Measurements from ENCODE around the gene USP12. TPM values are rescaled to one million over a fixed set of nuclear protein-coding genes. Genes with fewer than 3 reads are reported as not detected.

USP12 gene
- total RNA-seq, 2 experiments from 2014 or later, result 9.9 to 27.6 TPM

DNA sequence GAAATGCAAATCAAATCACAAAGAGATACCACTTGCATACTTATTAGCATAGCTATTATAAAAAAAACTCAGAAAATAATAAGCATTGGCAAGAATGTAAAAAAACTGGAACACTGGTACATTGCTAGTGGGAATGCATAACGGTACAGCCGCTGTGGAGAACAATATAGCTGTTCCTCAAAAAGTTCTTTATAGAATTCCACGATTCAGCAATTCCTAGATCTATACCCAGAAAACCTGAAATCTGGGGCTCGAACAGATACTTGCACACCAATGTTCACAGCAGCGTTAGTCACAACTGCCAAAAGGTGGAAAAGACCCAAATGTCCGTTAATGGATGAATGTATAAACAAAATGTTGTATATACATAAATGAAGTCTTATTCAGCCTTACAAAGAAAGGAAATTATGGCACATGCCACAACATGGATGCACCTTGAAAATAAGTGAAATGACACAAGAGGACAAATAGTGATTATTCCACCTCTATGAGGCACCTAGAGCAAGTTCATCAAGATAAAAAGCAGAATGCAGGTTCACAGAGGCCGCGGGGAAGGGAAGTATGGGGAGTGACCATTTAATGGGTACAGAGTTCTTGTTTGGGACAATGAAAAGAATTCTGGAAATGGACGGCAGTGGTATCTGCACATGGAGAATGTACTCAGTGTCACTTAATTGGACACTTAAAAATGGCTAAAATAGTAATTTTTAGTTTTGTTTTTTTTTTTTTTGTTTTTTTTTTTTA lies 107.2 kb downstream of the USP12 start:
- intact Hi-C loops (cut with micrococcal nuclease; ENCODE audit: unreplicated experiment), result no loop called here
- Histone ChIP-seq H3K9me3 (ENCODE audit: low read length) (peaks cover 6% of the 10 kb centered on the region; the same call in 1 of the 2 replicates), H4K20me1 (ENCODE audit: insufficient read depth, low read length) (no peaks in the 10 kb centered on the region), H3K36me3 (ENCODE audit: insufficient read depth, low read length) (no peaks in the 10 kb centered on the region), H2AFZ (ENCODE audit: low read length) (no peak overlapping the region), H3K9me2 (ENCODE audit: insufficient read depth, low read length) (no peaks in the 10 kb centered on the region), H3K4me1 (ENCODE audit: insufficient read depth, low read length, poor library complexity, severe bottlenecking) (no peaks in the 10 kb centered on the region), H3K4me3 (ENCODE audit: low read depth, low read length, poor library complexity, severe bottlenecking) (no peak overlapping the region), H3K4me2 (ENCODE audit: low read length) (no peak overlapping the region), H3K27ac (ENCODE audit: low read depth, low read length, poor library complexity, severe bottlenecking) (no peak overlapping the region), H3K79me2 (ENCODE audit: insufficient read depth, low read depth, low read length) (no peaks in the 10 kb centered on the region)
- ChIA-PET CTCF (ENCODE audit: unreplicated experiment) (no interaction called here), POLR2A (no interaction called here)
- TF ChIP-seq, protein P1, sequence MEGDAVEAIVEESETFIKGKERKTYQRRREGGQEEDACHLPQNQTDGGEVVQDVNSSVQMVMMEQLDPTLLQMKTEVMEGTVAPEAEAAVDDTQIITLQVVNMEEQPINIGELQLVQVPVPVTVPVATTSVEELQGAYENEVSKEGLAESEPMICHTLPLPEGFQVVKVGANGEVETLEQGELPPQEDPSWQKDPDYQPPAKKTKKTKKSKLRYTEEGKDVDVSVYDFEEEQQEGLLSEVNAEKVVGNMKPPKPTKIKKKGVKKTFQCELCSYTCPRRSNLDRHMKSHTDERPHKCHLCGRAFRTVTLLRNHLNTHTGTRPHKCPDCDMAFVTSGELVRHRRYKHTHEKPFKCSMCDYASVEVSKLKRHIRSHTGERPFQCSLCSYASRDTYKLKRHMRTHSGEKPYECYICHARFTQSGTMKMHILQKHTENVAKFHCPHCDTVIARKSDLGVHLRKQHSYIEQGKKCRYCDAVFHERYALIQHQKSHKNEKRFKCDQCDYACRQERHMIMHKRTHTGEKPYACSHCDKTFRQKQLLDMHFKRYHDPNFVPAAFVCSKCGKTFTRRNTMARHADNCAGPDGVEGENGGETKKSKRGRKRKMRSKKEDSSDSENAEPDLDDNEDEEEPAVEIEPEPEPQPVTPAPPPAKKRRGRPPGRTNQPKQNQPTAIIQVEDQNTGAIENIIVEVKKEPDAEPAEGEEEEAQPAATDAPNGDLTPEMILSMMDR (conservative IDR thresholded peaks at IDR 0.05; ENCODE audit: low read length), result no peak
- no peak for TF ChIP-seq EZH2phosphoT487 (IDR thresholded peaks at IDR 0.05; ENCODE audit: borderline replicate concordance, low read depth, low read length)
- BruUV-seq (replicated peaks), result no TSS peak
- no peak for DNase-seq (ENCODE audit: low spot score)

DNA sequence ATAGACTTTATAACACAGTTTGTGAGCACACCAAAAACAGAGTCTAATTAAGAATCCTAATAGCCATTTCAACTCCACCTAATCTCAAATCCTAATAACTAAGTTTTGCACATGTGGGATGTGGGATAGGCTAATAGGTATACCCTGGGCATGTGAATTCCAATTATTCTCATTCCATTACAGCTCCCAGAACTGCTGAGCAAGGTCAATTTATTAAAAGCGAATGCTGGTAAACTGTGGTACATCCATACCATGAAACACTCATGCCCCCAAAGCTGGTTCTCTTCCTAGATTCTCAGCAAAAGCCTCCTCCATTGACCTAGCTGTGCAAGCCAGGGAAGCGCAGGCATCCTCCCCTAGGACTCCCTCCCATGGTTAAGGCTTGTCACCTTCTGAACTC lies 113.8 kb downstream of the USP12 start:
- DNase-seq (ENCODE audit: low spot score), result no peak
- H3K36me3 ChIP-seq (ENCODE audit: insufficient read depth, low read length), result no peaks in the 10 kb centered on the region
- ChIA-PET CTCF (ENCODE audit: unreplicated experiment) (no interaction called here), POLR2A (no interaction called here)
- TF ChIP-seq, protein P1 (conservative IDR thresholded peaks at IDR 0.05; ENCODE audit: low read length), result no peak
- TF ChIP-seq EZH2phosphoT487 (IDR thresholded peaks at IDR 0.05; ENCODE audit: borderline replicate concordance, low read depth, low read length), result no peak
- no peak overlapping the region for H2AFZ ChIP-seq (ENCODE audit: low read length)
- intact Hi-C loops (cut with micrococcal nuclease; ENCODE audit: unreplicated experiment), result no loop called here
- no peak overlapping the region for H3K4me3 ChIP-seq (ENCODE audit: low read depth, low read length, poor library complexity, severe bottlenecking)
- BruUV-seq (replicated peaks), result no TSS peak
- no peaks in the 10 kb centered on the region for H4K20me1 ChIP-seq (ENCODE audit: insufficient read depth, low read length)
- H3K4me2 ChIP-seq (ENCODE audit: low read length), result no peak overlapping the region
- no peaks in the 10 kb centered on the region for H3K4me1 ChIP-seq (ENCODE audit: insufficient read depth, low read length, poor library complexity, severe bottlenecking)
- no peak overlapping the region for H3K27ac ChIP-seq (ENCODE audit: low read depth, low read length, poor library complexity, severe bottlenecking)
- no peaks in the 10 kb centered on the region for H3K79me2 ChIP-seq (ENCODE audit: insufficient read depth, low read depth, low read length)
- H3K9me3 ChIP-seq (ENCODE audit: low read length), result peaks cover under 1% of the 10 kb centered on the region; the same call in 1 of the 2 replicates
- H3K9me2 ChIP-seq (ENCODE audit: insufficient read depth, low read length), result no peaks in the 10 kb centered on the region

DNA sequence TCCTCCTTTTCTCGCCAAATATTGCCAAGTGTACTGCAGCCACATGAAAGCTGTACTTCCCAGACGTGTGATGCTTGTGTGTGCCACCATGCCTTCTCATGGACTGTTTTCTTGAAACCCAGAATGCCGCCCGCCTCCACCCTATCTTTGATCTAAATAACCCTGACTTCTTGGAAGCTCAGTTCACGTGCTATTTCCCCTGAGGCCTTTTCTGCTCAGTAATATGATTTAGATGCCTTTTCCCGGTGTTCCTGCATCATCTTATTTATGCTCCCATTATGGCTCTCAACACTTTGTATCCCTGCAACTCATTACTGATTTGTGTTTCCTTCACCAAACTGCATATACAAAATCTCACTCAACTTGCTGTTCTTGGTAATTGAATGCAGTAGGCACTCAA lies 116.1 kb downstream of the USP12 start:
- no peak overlapping the region for H3K27ac ChIP-seq (ENCODE audit: low read depth, low read length, poor library complexity, severe bottlenecking)
- intact Hi-C loops (cut with micrococcal nuclease; ENCODE audit: unreplicated experiment), result no loop called here
- H2AFZ ChIP-seq (ENCODE audit: low read length), result no peak overlapping the region
- no peak overlapping the region for H3K4me3 ChIP-seq (ENCODE audit: low read depth, low read length, poor library complexity, severe bottlenecking)
- no peaks in the 10 kb centered on the region for H3K4me1 ChIP-seq (ENCODE audit: insufficient read depth, low read length, poor library complexity, severe bottlenecking)
- POLR2A ChIA-PET, result no interaction called here
- H3K9me2 ChIP-seq (ENCODE audit: insufficient read depth, low read length), result no peaks in the 10 kb centered on the region
- BruUV-seq (replicated peaks), result no TSS peak
- no peak for TF ChIP-seq EZH2phosphoT487 (IDR thresholded peaks at IDR 0.05; ENCODE audit: borderline replicate concordance, low read depth, low read length)
- TF ChIP-seq, protein P1 (conservative IDR thresholded peaks at IDR 0.05; ENCODE audit: low read length), result no peak
- DNase-seq (ENCODE audit: low spot score), result no peak
- no peak overlapping the region for H3K4me2 ChIP-seq (ENCODE audit: low read length)
- H3K36me3 ChIP-seq (ENCODE audit: insufficient read depth, low read length), result no peaks in the 10 kb centered on the region
- no peaks in the 10 kb centered on the region for H3K9me3 ChIP-seq (ENCODE audit: low read length)
- CTCF ChIA-PET (ENCODE audit: unreplicated experiment), result no interaction called here
- no peaks in the 10 kb centered on the region for H3K79me2 ChIP-seq (ENCODE audit: insufficient read depth, low read depth, low read length)
- no peaks in the 10 kb centered on the region for H4K20me1 ChIP-seq (ENCODE audit: insufficient read depth, low read length)
